Ascending aorta (tissue), 2 donors: Measurements from ENCODE around the gene HES5. TPM values are rescaled to one million over a fixed set of nuclear protein-coding genes. Genes with fewer than 3 reads are reported as not detected.

ENCODE experiments used
- DNase-seq, 2 donors: peaks; one replicate each; pipeline ENCODE4 v3.0.0-alpha.2; 2019; ENCODE audit warnings: low spot score in 2 of 2
- H3K27ac ChIP-seq, 2 donors: fragments of 200-600 bp; sonication (generic); one replicate each; pipeline ENCODE4 v1.5.1; 2016 to 2017; ENCODE audit warnings: mild to moderate bottlenecking in 1 of 2
- H3K27me3 ChIP-seq: fragments of 200-600 bp; sonication (generic); one replicate; pipeline ENCODE4 v1.5.1; 2017
- H3K36me3 ChIP-seq, 2 donors: fragments of 200-600 bp; sonication (generic); one replicate each; pipeline ENCODE4 v1.5.1; 2016
- H3K4me1 ChIP-seq, 2 donors: fragments of 200-600 bp; sonication (generic); one replicate each; pipeline ENCODE4 v1.5.1; 2016 to 2017; ENCODE audit warnings: mild to moderate bottlenecking in 1 of 2
- H3K4me3 ChIP-seq, 2 donors: fragments of 200-600 bp; sonication (generic); one replicate each; pipeline ENCODE4 v1.5.1; 2016 to 2017; ENCODE audit warnings: mild to moderate bottlenecking in 1 of 2
- H3K9me3 ChIP-seq, 2 donors: fragments of 200-600 bp; sonication (generic); one replicate each; pipeline ENCODE4 v1.5.1; 2016
- intact Hi-C: fragments of 100-400 bp; cut with DNase I; formaldehyde crosslinking; loops from one replicate; pipeline ENCODE4 v1.15.1; 2023
- total RNA-seq: library from RNA; depleted of rRNA; stranded (reverse); fragments of >200 nt; gene quantifications from one replicate; pipeline ENCODE4 v1.1.0, GENCODE V29; 2016
- TF ChIP-seq, protein P1 (sequence below), 3 experiments: fragments of 200-600 bp in 2 of 3; fragments of 450-650 bp in 1 of 3; sonication (generic) in 2 of 3; IDR thresholded peaks; one replicate each; pipeline ENCODE4 v1.5.1; 2016 to 2019; ENCODE audit warnings: antibody characterized with exemption in 3 of 3, mild to moderate bottlenecking in 1 of 3, moderate library complexity in 1 of 3

Gene HES5
- total RNA-seq, 1 donor from 2014 or later: not detected

DNA sequence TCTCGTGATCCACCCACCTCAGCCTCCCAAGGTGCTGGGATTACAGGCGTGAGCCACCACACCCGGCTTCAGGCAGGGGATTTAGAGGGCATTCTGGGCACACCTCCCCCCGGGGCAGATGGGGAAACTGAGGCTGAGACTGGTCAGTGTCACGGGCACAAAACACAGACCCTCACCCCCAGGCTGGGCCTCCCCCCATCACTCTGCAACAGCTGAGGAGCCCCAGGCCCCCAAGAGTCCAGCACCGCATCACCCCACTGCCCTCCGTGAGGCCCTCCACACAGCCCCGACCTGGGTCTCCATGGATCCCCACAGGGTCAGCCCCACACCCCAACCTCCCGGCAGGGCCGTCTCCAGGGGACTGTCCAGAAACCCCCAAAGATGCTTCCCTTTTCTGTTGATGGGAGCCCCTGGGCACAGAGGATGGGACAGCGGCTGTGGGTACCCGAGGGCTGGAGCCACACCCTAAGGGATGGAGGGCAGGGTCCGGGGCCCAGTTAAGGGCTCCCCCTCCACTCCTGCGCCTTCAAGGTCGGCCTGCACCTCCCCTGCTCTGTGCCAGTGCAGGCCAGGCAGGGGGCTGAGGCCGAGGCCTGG is 37.1 kb upstream of the HES5 start:
- no peak overlapping the region for H3K4me3 ChIP-seq
- TF ChIP-seq, protein P1, sequence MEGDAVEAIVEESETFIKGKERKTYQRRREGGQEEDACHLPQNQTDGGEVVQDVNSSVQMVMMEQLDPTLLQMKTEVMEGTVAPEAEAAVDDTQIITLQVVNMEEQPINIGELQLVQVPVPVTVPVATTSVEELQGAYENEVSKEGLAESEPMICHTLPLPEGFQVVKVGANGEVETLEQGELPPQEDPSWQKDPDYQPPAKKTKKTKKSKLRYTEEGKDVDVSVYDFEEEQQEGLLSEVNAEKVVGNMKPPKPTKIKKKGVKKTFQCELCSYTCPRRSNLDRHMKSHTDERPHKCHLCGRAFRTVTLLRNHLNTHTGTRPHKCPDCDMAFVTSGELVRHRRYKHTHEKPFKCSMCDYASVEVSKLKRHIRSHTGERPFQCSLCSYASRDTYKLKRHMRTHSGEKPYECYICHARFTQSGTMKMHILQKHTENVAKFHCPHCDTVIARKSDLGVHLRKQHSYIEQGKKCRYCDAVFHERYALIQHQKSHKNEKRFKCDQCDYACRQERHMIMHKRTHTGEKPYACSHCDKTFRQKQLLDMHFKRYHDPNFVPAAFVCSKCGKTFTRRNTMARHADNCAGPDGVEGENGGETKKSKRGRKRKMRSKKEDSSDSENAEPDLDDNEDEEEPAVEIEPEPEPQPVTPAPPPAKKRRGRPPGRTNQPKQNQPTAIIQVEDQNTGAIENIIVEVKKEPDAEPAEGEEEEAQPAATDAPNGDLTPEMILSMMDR (IDR thresholded peaks at IDR 0.05): no peak
- no peak for DNase-seq
- H3K36me3 ChIP-seq: peaks cover 0 to under 1% of the 10 kb centered on the region in 2 donors
- H3K9me3 ChIP-seq: no peaks in the 10 kb centered on the region
- intact Hi-C loops: no loop called here
- no peaks in the 10 kb centered on the region for H3K4me1 ChIP-seq
- H3K27me3 ChIP-seq: no peaks in the 10 kb centered on the region
- no peak overlapping the region for H3K27ac ChIP-seq

- no peaks in the 10 kb centered on the region for H3K4me1 ChIP-seq
- no peaks in the 10 kb centered on the region for H3K27me3 ChIP-seq
- intact Hi-C loops: no loop called here
- H3K36me3 ChIP-seq: peaks cover 0 to 6% of the 10 kb centered on the region in 2 donors
- no peak for DNase-seq
- H3K9me3 ChIP-seq: no peaks in the 10 kb centered on the region
- no peak overlapping the region for H3K27ac ChIP-seq
- TF ChIP-seq, protein P1 (IDR thresholded peaks at IDR 0.05): no peak
- H3K4me3 ChIP-seq: no peak overlapping the region
Measured at GRCh38 chr1:2566101-2567045, 36.3 kb upstream of the HES5 start.

DNA sequence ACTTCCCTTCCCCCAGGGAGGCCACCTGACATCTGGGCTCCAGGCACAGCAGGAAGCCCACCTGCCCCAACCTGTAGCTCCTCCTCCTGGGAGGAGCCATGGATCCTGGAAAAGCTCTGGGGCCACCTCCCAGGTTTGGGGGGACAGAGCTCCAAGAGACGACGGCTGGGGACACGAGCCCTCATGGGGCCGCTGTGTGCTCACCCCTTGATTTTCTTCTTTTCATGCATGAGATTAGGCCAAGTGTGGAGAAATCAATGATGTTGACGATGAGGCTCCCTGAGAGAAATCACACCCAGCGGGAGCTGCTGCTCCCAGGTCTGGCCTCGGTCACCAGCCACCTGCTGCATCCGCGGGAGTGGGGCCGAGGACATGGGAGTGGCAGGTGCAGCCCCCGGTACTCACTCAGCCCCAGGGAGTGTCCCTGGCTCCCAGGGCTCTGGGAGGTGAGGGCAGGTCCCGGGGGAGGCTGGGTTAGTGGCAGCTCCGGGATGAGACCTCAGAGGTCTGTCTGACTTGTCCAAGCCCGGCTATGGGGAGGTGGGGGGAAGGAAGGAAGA is 34.8 kb upstream of the HES5 start:
- Histone ChIP-seq H3K4me3 (no peak overlapping the region), H3K27ac (no peak overlapping the region), H3K27me3 (no peaks in the 10 kb centered on the region), H3K36me3 (peaks cover 0 to 8% of the 10 kb centered on the region in 2 donors), H3K4me1 (no peaks in the 10 kb centered on the region), H3K9me3 (no peaks in the 10 kb centered on the region)
- no peak for DNase-seq
- intact Hi-C loops: no loop called here
- TF ChIP-seq, protein P1 (IDR thresholded peaks at IDR 0.05): no peak

DNA sequence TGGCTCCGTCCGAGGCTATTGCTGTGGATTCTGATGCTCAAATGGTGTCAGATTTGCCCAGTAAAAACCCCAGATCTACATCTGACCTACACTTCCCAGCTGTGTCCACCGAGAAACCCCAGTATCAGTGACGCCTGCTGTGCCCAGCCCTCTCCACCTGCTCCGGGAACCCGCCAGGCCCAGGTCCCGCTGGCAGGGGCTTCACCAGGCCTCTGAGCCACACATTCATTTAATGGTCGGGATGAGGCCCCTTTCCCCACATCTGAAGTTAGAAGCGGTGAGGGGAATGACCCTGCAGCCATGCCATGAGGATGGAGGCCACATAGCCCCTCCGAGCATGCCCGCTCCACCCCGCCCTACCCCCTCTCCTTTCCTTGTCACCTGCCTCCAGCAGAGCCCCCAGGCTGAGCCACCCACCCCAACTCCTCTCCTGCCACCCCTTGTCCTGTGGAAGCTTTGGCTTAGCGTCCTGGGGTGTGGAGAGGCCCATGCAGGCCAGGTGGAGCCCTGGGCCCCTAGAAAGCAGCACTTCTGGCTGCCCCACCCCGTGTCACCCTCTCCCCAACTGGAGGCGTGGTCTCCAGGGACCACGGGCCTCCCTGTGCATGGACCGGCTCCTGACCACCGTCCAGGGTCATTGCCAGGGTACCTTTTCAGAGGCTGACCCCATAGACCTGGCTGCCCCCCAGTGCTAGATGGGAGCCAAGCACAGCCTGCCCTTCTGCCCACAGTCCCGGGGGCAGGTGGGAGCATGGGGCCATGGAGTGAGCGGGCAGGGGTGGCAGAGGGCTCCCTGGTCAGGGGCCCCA is 34.1 kb upstream of the HES5 start:
- Histone ChIP-seq H3K36me3 (peaks cover 0 to 10% of the 10 kb centered on the region in 2 donors), H3K27ac (no peak overlapping the region), H3K4me1 (no peaks in the 10 kb centered on the region), H3K9me3 (no peaks in the 10 kb centered on the region), H3K4me3 (no peak overlapping the region), H3K27me3 (no peaks in the 10 kb centered on the region)
- TF ChIP-seq, protein P1 (IDR thresholded peaks at IDR 0.05): no peak
- intact Hi-C loops: no loop called here
- DNase-seq: no peak

DNA sequence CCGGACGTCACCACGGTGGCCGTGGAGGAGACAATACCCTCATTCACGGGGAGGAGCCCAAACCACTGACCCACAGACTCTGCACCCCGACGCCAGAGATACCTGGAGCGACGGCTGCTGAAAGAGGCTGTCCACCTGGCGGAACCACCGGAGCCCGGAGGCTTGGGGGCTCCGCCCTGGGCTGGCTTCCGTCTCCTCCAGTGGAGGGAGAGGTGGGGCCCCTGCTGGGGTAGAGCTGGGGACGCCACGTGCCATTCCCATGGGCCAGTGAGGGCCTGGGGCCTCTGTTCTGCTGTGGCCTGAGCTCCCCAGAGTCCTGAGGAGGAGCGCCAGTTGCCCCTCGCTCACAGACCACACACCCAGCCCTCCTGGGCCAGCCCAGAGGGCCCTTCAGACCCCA is 33.1 kb upstream of the HES5 start:
- Histone ChIP-seq H3K4me3 (no peak overlapping the region), H3K27me3 (no peaks in the 10 kb centered on the region), H3K36me3 (peaks cover 0 to 10% of the 10 kb centered on the region in 2 donors), H3K27ac (no peak overlapping the region), H3K4me1 (no peaks in the 10 kb centered on the region), H3K9me3 (no peaks in the 10 kb centered on the region)
- TF ChIP-seq, protein P1 (IDR thresholded peaks at IDR 0.05): no peak
- intact Hi-C loops: no loop called here
- no peak for DNase-seq
